VCaP (cell line): ENCODE results near the gene SCAF4.

ENCODE experiments used
- H3K27ac ChIP-seq: fragments of 450-650 bp; 2 replicates; pipeline ENCODE4 v1.5.1; 2017
- CTCF ChIP-seq: fragments of 450-650 bp; conservative IDR thresholded peaks from 2 replicates; pipeline ENCODE4 v1.5.1; 2017; ENCODE audit warnings: mild to moderate bottlenecking, moderate library complexity

The SCAF4 gene

DNA sequence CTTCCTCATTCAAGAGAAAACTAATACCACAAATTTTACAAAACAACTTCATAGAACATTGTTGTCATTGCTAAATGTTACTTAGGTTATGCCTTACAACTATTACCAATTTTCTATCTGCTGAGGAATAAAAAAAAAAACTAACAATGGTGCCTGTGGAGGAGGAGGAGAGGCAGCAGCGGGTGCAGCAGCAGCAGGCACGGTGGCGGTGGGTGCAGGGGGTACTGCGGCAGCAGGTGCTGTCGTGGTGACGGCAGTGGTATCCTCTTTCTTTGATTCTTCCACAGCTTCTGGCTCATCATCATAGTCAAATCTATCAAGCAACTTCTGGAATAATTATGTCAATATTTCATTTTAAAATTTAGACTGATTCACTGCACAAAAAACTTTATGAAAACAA, 35.5 kb downstream of the SCAF4 start:
- no peak overlapping the region for H3K27ac ChIP-seq
- TF ChIP-seq CTCF, result no peak

- no peak overlapping the region for H3K27ac ChIP-seq
- TF ChIP-seq CTCF, result no peak
Measured at GRCh38 chr21:31693222-31693621, 38.7 kb downstream of the SCAF4 start.

- TF ChIP-seq CTCF, result no peak
- H3K27ac ChIP-seq, result no peak overlapping the region
Measured at GRCh38 chr21:31688603-31689368, 43.1 kb downstream of the SCAF4 start.

- TF ChIP-seq CTCF, result no peak
- H3K27ac ChIP-seq, result no peak overlapping the region
Measured at GRCh38 chr21:31687108-31687507, 44.8 kb downstream of the SCAF4 start.

GRCh38 chr21:31686272-31686915, 45.5 kb downstream of the SCAF4 start:
- no peak overlapping the region for H3K27ac ChIP-seq
- no peak for TF ChIP-seq CTCF

DNA sequence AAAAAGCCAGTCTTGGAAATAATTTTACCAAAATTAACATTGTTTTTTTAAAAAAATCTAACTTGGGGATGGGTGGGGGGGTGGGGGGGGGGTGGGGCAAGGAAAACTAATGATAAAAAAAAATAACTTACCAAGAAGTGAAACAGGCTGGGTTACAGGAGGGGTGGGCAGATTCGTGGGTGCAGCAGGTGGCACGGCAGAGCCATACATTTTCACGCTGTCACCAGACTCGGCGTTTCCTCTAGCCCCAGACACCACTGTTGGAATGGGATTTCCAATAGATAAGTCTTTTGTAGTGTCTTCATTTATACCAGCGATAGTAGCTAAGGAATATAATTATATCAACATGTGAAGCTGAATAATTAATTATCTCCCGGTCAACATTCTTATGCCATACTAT, 47.0 kb downstream of the SCAF4 start:
- no peak for TF ChIP-seq CTCF
- no peak overlapping the region for H3K27ac ChIP-seq

- TF ChIP-seq CTCF, result peak; percentile 50
- no peak overlapping the region for H3K27ac ChIP-seq
Measured at GRCh38 chr21:31683029-31683428, 48.9 kb downstream of the SCAF4 start.
